ENCODE data around the gene LRRC25.
A peak's percentile ranks its signal among the peaks of the same experiment; 100 is the strongest.

LRRC25 gene

DNA sequence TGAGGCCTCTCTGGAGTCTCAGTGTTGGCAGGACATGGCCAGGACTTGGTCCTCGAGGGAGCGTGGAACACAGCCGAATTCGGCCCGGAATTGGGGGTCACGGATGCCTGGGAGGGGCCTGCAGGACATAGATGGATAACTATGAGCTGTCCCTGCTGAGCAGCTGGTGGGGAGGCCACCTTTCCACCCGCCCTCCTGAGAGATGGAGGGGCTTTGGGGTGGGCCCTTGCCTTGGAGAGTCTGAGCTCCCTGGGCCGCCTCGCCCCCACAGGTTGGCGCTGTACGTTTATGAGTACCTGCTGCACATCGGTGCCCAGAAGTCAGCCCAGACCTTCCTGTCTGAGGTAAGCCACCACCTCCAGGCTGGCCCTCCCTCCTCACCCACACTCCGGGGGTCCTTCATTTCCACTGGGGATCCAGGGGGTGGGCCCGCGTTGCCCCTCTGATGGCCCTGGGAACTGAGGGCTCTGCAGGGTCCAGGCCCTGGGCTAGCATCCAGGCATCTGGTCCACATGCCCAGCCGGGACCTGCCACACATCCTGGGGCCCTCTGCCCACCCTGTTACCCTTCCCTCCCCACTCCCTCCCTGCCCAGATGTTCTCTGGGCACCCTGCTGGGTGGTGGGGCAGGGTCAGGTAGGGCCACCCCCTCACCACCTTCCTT, 29.8 kb upstream of the LRRC25 start:
- no peak overlapping the region for H3K27ac ChIP-seq (ENCODE audit: low read length)
- H3K9me3 ChIP-seq (ENCODE audit: control insufficient read depth, low read depth, low read length), result no peaks in the 10 kb centered on the region
- no peaks in the 10 kb centered on the region for H3K27me3 ChIP-seq (ENCODE audit: control insufficient read depth, insufficient read depth, low read length)
- H3K4me3 ChIP-seq (ENCODE audit: low read length), result no peak overlapping the region
- peaks cover 20% of the 10 kb centered on the region for H3K4me1 ChIP-seq (ENCODE audit: control insufficient read depth, low read depth, low read length)
- H3K36me3 ChIP-seq (ENCODE audit: control insufficient read depth, low read depth, low read length), result no peaks in the 10 kb centered on the region
- no peak overlapping the region for H3K9ac ChIP-seq (ENCODE audit: low read length)

DNA sequence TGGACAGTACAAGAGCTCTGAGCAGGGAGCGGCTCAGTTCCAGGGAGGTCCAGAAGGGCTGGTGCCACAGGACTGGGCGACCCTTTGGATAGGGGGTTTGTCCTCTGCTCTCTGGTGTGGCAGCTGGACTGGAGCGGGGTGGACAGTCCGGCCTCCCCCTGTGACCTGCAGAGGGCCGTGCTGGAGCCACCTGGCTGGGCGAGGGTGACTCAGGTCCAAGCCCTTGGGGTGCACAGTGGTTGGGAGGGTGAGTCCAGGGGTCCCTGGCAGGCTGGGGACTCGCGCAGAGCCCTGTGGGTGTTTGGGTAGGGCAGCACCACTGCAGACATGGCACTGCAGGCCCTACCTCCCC, 29.0 kb upstream of the LRRC25 start:
- H3K9ac ChIP-seq (ENCODE audit: low read length), result no peak overlapping the region

DNA sequence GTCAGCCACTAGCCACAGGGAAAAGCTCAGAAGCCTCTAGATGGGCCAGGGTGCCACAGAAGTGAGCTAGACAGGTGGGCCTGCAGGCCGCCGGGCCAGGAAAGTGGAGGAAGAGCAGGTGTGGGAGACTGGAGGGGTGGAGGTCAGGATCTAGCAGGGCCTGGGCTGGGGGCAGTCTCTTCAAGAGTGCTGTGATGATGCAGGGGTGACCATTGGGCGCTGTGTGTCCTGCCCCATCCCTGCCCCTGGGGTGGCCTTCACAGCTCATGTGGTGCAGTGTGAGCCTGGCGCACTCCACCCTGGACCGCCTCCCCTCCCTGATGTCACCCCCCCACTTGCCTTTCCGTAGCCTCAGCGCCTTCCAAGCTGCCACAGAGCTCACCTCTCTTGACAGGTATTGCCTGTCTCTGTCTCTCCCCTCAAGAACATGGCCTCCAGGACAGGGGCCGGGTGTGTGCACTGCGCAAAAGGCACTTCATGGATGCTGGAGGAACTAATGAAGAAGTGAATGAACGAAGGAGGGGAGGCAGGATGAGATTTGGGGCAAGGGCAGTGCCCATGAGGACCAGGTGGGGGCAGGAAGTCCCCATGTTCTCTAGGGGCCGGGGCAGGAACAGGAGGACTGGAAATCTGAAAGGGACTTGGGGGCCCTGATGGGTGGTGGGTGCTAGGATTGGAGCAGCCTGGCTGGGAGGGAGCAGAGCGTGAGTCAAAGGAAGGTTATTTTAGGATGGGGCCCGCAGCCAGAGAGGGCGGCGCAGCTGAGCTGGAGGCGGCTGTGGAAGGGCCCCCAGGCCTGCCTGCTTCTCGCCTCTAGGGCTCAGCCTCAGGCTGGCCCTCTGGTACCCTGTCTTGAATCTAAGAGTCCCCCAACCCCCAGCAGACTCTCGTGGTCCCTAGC, 28.3 kb upstream of the LRRC25 start:
- Histone ChIP-seq H3K9ac (ENCODE audit: low read length) (no peak overlapping the region), H3K27me3 (ENCODE audit: control insufficient read depth, insufficient read depth, low read length) (peaks cover 7% of the 10 kb centered on the region), H3K4me1 (ENCODE audit: control insufficient read depth, low read depth, low read length) (peaks cover 18% of the 10 kb centered on the region), H3K9me3 (ENCODE audit: control insufficient read depth, low read depth, low read length) (no peaks in the 10 kb centered on the region), H3K4me3 (ENCODE audit: low read length) (no peak overlapping the region), H3K27ac (ENCODE audit: low read length) (no peak overlapping the region), H3K36me3 (ENCODE audit: control insufficient read depth, low read depth, low read length) (no peaks in the 10 kb centered on the region)

More for the DNA sequence above, 29.0 kb upstream of the LRRC25 start:
- H3K4me3 ChIP-seq (ENCODE audit: low read length), result no peak overlapping the region
- H3K27me3 ChIP-seq (ENCODE audit: control insufficient read depth, insufficient read depth, low read length), result peaks cover under 1% of the 10 kb centered on the region
- H3K4me1 ChIP-seq (ENCODE audit: control insufficient read depth, low read depth, low read length), result peaks cover 18% of the 10 kb centered on the region
- no peak overlapping the region for H3K27ac ChIP-seq (ENCODE audit: low read length)
- H3K9me3 ChIP-seq (ENCODE audit: control insufficient read depth, low read depth, low read length), result no peaks in the 10 kb centered on the region
- H3K36me3 ChIP-seq (ENCODE audit: control insufficient read depth, low read depth, low read length), result no peaks in the 10 kb centered on the region

DNA sequence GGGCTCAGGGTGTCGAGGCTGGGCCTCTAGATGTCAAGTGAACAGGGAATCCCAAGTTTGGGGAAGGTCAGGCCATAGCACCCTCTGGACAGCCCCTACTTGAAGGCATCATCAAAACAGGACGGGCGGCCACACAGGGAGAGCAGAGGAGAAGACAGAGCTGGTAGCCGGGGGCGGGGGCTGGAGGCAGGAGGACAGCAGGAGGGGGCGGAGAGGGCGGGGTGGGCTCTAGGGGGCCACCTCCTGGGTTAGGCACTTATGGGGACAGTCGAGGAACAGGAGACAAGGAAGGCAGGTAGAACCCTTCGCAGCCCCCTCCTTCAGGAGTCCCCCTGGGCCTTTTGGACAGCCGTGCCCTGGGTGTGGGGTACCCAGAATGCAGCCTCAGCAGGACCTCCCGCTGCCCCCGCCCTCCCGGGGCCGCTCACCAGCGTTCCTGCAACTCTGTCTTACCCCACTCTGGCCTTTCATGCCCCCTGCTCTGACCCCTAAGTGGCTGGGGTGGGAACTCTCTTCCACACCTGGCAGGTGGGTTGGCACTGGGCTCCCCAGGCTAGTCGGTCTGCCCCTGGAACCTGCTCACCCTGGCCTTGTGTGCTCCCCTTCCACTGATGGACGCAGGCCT, 27.6 kb upstream of the LRRC25 start:
- H3K4me3 ChIP-seq (ENCODE audit: low read length), result no peak overlapping the region
- peaks cover 18% of the 10 kb centered on the region for H3K4me1 ChIP-seq (ENCODE audit: control insufficient read depth, low read depth, low read length)
- peaks cover 15% of the 10 kb centered on the region for H3K27me3 ChIP-seq (ENCODE audit: control insufficient read depth, insufficient read depth, low read length)
- no peaks in the 10 kb centered on the region for H3K36me3 ChIP-seq (ENCODE audit: control insufficient read depth, low read depth, low read length)
- no peak overlapping the region for H3K27ac ChIP-seq (ENCODE audit: low read length)
- H3K9me3 ChIP-seq (ENCODE audit: control insufficient read depth, low read depth, low read length), result no peaks in the 10 kb centered on the region
- H3K9ac ChIP-seq (ENCODE audit: low read length), result no peak overlapping the region

DNA sequence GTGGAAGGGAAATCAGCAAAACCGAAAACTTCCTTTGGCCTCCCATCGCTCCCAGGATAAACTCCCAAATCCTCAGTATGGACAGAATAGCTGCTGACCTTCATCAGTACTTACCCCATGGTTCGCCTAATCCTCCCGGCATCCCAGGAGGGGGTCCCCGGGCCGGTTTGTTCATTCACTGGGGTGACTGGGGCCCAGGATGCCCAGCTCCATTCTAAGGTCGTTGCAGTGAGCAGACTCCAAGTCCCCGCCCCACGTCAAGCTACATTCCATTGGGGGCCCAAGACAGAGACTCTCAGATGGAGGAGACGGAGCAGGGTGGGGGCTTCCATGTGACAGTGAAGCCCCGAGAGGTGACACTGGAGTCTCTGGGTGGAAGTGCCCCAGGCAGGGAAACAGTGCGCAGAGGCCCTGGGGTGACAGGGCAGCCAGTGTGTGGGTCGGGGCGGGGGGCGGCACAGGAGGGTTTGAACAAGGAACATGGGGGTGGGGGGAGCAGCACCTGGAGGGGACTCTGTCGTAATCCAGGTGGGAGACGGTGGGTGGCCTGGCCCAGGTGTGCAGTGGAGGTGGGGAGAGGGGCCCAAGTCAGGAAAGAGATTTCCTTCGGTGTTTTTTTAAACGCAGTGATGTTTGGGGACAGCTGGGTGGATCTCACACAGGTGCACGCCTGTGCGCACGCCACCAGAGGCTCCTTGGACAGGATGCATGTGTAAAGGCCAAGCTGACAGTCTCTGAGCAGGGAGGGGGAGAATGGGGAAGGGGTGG, 26.9 kb upstream of the LRRC25 start:
- Histone ChIP-seq H3K36me3 (ENCODE audit: control insufficient read depth, low read depth, low read length) (no peaks in the 10 kb centered on the region), H3K4me3 (ENCODE audit: low read length) (no peak overlapping the region), H3K9me3 (ENCODE audit: control insufficient read depth, low read depth, low read length) (no peaks in the 10 kb centered on the region), H3K27me3 (ENCODE audit: control insufficient read depth, insufficient read depth, low read length) (peaks cover 18% of the 10 kb centered on the region), H3K4me1 (ENCODE audit: control insufficient read depth, low read depth, low read length) (peaks cover 12% of the 10 kb centered on the region), H3K9ac (ENCODE audit: low read length) (no peak overlapping the region), H3K27ac (ENCODE audit: low read length) (no peak overlapping the region)

DNA sequence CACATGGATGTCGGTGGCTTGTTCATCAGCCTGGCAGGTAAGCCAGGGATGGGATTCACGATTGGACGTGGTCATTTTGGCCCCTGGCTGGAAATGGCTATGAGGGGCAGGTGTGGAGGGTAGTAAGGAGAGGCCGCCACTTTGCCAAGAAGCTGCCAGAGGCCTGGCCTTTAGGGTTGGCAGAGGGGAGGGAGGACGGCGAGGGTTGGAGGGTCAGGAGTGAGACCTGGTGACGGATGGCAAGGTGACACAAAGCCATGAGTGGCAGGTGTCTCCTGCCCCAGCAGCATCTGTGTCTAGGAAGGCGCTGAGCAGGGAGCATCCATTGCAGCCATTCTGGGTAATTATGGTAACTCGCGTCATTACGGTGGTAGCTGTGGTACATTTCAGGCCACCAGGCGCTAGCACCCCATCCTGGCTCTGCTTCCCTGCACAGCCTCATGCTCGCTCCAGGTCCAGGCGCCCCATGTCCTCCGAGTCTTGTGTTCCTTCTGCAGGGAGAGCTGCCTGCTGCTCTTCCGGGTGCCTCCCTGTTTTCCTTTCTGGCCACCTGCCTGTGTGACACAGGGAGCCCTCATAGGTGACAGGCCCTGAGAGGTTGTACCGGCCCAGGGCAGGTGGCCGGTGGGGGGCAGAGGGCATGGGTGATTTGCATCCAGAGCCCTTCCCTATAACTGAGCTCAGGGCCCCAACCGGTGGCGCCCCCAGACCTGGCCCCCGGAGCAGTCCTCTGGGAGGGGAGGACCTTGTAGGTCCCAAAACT, 26.0 kb upstream of the LRRC25 start:
- Histone ChIP-seq H3K4me1 (ENCODE audit: control insufficient read depth, low read depth, low read length) (peaks cover 11% of the 10 kb centered on the region), H3K4me3 (ENCODE audit: low read length) (no peak overlapping the region), H3K9ac (ENCODE audit: low read length) (no peak overlapping the region), H3K27ac (ENCODE audit: low read length) (no peak overlapping the region), H3K9me3 (ENCODE audit: control insufficient read depth, low read depth, low read length) (no peaks in the 10 kb centered on the region), H3K36me3 (ENCODE audit: control insufficient read depth, low read depth, low read length) (no peaks in the 10 kb centered on the region), H3K27me3 (ENCODE audit: control insufficient read depth, insufficient read depth, low read length) (peaks cover 24% of the 10 kb centered on the region)

DNA sequence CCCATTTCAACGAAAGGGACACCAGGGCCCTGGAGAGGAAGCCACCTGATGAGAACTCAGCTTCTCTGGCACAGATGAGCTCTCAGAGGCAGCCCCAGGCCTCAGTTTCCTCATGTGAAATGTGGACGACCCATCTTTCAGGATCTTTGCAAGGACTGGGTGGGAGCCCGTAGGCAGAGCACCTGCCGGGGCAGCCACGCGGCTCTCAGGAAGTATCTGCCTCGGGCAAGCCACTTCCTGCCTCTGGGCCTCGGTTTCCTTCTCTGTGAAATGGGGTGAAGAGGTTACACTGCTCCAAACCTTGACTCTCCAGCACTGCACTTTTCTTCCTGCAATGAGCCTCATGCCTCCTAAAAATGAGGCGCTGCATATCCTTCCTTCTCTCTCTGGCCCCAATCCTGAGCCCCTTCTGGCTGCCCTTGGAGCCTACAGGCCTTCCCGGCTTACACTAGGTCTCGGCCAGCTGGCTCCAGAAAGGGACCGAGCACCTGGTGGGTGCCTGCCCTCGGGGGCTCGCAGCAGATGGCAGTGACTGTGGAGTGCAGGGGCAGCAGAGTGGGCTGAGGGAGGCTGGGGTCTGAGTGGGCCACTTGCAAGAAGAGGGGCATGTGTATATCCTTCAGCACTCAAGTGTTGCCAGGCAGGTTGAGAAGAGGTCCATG, 25.2 kb upstream of the LRRC25 start:
- H3K4me3 ChIP-seq (ENCODE audit: low read length), result no peak overlapping the region

DNA sequence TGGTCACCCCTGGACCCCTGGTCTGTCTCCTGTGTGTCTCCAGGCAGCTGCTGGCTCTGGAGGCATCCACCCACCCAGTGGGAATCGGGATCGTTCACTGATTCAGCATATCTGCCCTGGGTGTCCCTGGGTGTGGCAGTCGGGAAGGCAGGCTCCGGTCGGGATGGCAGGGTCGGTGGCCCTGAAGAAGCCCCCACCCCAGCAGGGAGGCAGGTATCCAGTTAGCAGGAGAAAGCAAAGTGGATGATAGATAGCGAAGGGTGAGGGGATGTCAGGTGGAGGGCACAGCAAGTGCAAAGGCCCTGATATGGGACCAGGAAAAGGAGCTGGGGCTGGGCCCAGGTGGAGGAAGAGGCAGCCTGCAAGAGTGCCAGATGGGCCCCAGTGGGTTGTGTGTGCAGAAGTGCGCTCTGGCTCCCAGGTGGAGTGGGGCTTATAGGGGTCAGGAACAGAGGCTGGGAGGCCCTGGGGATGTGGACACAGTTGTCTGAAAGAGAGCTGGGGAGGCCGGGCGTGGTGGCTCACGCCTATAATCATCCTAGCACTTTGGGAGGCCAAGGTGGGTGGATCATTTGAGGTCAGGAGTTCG, 24.0 kb upstream of the LRRC25 start:
- no peak overlapping the region for H3K27ac ChIP-seq (ENCODE audit: low read length)
- peaks cover 38% of the 10 kb centered on the region for H3K27me3 ChIP-seq (ENCODE audit: control insufficient read depth, insufficient read depth, low read length)
- no peaks in the 10 kb centered on the region for H3K36me3 ChIP-seq (ENCODE audit: control insufficient read depth, low read depth, low read length)
- no peak overlapping the region for H3K9ac ChIP-seq (ENCODE audit: low read length)
- H3K9me3 ChIP-seq (ENCODE audit: control insufficient read depth, low read depth, low read length), result no peaks in the 10 kb centered on the region
- H3K4me1 ChIP-seq (ENCODE audit: control insufficient read depth, low read depth, low read length), result peaks cover 15% of the 10 kb centered on the region
- H3K4me3 ChIP-seq (ENCODE audit: low read length), result no peak overlapping the region

More for the DNA sequence above, 25.2 kb upstream of the LRRC25 start:
- H3K36me3 ChIP-seq (ENCODE audit: control insufficient read depth, low read depth, low read length), result no peaks in the 10 kb centered on the region
- no peaks in the 10 kb centered on the region for H3K9me3 ChIP-seq (ENCODE audit: control insufficient read depth, low read depth, low read length)
- peaks cover 9% of the 10 kb centered on the region for H3K4me1 ChIP-seq (ENCODE audit: control insufficient read depth, low read depth, low read length)
- H3K9ac ChIP-seq (ENCODE audit: low read length), result no peak overlapping the region
- H3K27me3 ChIP-seq (ENCODE audit: control insufficient read depth, insufficient read depth, low read length), result peaks cover 32% of the 10 kb centered on the region
- H3K27ac ChIP-seq (ENCODE audit: low read length), result no peak overlapping the region

DNA sequence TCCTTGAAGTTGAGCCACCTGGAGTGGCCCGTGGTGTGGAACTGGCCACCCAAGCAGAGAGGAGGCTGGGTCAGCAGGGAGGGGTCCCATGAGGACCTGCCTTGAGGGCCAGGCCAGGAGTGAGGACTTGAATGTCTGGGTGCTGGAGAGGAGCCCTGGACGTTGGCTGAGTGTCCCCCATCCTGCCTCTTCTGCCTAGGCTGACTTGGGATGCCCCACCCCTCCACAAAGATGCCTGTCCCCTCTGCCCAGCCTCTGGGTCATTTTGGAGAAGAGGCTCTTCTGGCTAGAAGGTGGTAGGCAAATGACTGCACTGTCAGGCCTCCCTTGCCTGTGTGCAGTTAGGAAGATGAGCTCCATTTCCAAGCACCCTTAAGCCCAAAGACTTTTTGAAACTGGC, 23.5 kb upstream of the LRRC25 start:
- peaks cover 40% of the 10 kb centered on the region for H3K27me3 ChIP-seq (ENCODE audit: control insufficient read depth, insufficient read depth, low read length)
- H3K36me3 ChIP-seq (ENCODE audit: control insufficient read depth, low read depth, low read length), result no peaks in the 10 kb centered on the region
- H3K9me3 ChIP-seq (ENCODE audit: control insufficient read depth, low read depth, low read length), result no peaks in the 10 kb centered on the region
- no peak overlapping the region for H3K9ac ChIP-seq (ENCODE audit: low read length)
- no peak overlapping the region for H3K4me3 ChIP-seq (ENCODE audit: low read length)
- H3K27ac ChIP-seq (ENCODE audit: low read length), result no peak overlapping the region
- peaks cover 15% of the 10 kb centered on the region for H3K4me1 ChIP-seq (ENCODE audit: control insufficient read depth, low read depth, low read length)

DNA sequence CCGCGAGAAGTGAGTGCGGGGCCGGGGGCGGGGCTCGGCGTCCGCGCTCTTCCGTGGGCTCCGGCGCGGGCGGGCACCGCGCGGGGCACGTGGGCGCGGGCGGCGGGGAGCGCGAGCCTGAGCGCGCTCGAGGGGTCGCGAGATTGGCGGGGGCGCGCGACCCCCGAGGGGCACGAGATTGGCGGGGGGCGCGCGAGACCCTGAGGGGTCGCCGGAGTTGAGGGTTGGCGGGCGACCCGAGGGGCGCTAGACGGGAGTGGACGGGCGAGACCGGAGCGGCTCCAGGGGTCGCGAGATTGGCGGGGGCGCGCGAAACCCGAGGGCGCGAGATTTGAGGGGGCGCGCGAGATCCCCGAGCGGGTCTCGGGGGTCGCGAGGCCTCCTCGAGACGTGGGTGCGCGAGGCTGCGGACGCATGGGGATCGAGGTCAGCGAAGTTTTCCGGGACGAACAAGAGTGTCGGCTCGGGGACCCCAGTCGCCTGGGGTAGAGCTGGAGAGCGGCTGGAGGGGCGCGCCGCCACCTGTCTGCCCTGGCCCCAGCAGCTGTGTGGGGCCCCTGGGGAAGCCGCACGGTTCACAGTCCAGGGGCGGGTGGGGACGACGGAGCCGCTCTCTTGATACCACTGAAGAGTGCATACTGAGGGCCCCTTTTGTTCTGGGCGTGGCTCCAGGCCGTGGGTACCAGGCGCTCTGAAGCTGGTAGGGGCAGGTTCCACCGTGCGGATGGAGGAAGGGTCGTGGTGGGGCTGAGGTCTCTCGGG, 22.5 kb upstream of the LRRC25 start:
- Histone ChIP-seq H3K36me3 (ENCODE audit: control insufficient read depth, low read depth, low read length) (no peaks in the 10 kb centered on the region), H3K4me1 (ENCODE audit: control insufficient read depth, low read depth, low read length) (peaks cover 15% of the 10 kb centered on the region), H3K27ac (ENCODE audit: low read length) (no peak overlapping the region), H3K4me3 (ENCODE audit: low read length) (peak overlapping the region; percentile 50), H3K9ac (ENCODE audit: low read length) (no peak overlapping the region), H3K9me3 (ENCODE audit: control insufficient read depth, low read depth, low read length) (no peaks in the 10 kb centered on the region), H3K27me3 (ENCODE audit: control insufficient read depth, insufficient read depth, low read length) (peaks cover 46% of the 10 kb centered on the region)
